Activated naive CD4-positive, alpha-beta T cell treated with anti-CD3 and anti-CD28 coated beads, Interleukin-2, amount 10 ng/mL, durations not matched to agents 7 days and 5 days (primary cell): Measurements from ENCODE around the gene TUBGCP2.
A peak's percentile ranks its signal among the peaks of the same experiment; 100 is the strongest.

Source experiments
- CTCF ChIA-PET: fragments of 350-600 bp; sonication (Branson Sonifier 250); formaldehyde crosslinking; loops from one replicate; lab custom pipeline; 2021; ENCODE audit warnings: antibody characterized with exemption; lab: Charles Lee
- DNase-seq: peaks from one replicate; pipeline ENCODE4 v3.0.0-alpha.2; 2020
- H3K27ac Mint-ChIP-seq: one replicate; pipeline ENCODE4 v1.8.0; 2021; ENCODE audit warnings: mild to moderate bottlenecking, moderate library complexity, mixed read lengths
- H3K27me3 Mint-ChIP-seq: one replicate; pipeline ENCODE4 v1.8.0; 2021; ENCODE audit warnings: mild to moderate bottlenecking, mixed read lengths
- H3K36me3 Mint-ChIP-seq: one replicate; pipeline ENCODE4 v1.8.0; 2021; ENCODE audit warnings: mixed read lengths
- H3K4me1 Mint-ChIP-seq: one replicate; pipeline ENCODE4 v1.8.0; 2021; ENCODE audit warnings: mixed read lengths
- H3K4me3 Mint-ChIP-seq: one replicate; pipeline ENCODE4 v1.8.0; 2021; ENCODE audit warnings: mild to moderate bottlenecking, moderate library complexity, mixed read lengths
- H3K9me3 Mint-ChIP-seq: one replicate; pipeline ENCODE4 v1.8.0; 2021; ENCODE audit warnings: mixed read lengths

The TUBGCP2 gene

DNA sequence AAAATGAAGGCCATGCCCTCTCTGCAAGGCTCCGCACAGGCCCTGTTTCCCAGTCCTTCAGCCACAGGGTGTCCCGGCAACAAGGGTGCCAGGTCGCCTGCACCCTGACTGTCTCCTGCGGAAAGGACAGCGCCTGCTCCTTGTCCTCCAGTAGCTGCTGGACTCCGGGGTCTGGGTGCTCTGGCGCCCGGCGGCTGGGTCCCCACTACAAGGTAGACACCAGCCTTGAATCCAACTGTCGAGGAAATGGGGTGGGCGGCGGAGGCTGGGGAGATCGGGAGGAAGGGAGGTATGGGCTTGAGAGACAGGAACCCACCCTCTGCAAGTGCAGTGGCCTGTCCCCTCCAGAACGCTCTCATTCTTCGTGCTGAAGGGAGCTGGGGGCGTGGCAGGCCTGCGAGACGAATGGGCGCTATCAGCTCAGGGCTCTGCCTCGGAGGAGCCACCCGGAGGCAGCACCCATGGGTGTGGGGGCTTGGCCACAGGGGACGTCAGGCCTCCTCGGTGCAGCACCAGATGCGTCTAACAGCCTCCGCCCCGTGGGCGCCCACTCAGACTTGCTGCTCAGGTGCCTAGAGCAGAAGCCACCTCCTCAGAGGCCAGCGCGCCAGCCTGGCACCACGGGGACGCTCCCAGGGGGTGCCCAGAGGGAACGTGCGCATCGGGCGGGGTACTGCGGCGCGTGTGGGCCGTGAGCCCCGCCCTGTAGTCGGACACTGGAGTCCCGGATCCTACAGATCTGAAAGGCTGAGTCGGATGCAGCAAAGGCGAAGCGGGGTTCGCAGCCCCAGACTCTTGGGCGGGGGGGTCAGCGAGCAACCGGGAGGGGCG lies 47.6 kb downstream of the TUBGCP2 start:
- peaks cover 89% of the 10 kb centered on the region for H3K4me1 Mint-ChIP-seq
- peak; percentile 68 for DNase-seq
- CTCF ChIA-PET = no interaction called here
- no peaks in the 10 kb centered on the region for H3K9me3 Mint-ChIP-seq
- peak overlapping the region; percentile 96 for H3K27ac Mint-ChIP-seq
- peaks cover 18% of the 10 kb centered on the region for H3K27me3 Mint-ChIP-seq
- peak overlapping the region; percentile 77 for H3K4me3 Mint-ChIP-seq
- H3K36me3 Mint-ChIP-seq = peaks cover 24% of the 10 kb centered on the region

DNA sequence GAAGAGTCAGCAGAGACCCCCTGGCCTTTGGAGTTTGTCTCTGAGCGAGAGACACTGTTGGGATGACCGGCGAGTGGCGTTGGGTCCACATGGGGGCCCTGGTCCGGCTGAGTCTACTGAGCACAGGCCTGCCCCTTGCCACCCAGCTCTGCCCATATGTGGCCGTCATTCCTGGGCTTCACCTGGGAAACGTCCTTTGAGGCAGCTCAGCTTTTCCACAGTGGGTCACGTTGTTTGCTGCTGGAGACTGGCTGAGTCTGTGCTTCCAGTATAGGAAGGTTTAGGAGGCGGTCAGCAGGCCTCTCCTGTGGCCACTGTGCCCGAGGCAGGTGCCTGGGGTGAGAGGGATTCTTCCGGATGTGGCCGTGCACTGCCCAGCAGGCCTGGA lies 49.1 kb downstream of the TUBGCP2 start:
- DNase-seq = no peak
- Mint-ChIP-seq H3K27me3 (peaks cover 18% of the 10 kb centered on the region), H3K4me3 (peak overlapping the region; percentile 60), H3K27ac (peak overlapping the region; percentile 96), H3K4me1 (peaks cover 75% of the 10 kb centered on the region), H3K36me3 (peaks cover 15% of the 10 kb centered on the region), H3K9me3 (no peaks in the 10 kb centered on the region)
- CTCF ChIA-PET = interaction anchor here (0.6 to 1.5 kb wide), 6 partner anchors 13 to 116 kb away, joined by 3 to 7 read pairs (median 4); no protein-coding TSS in a partner anchor

DNA sequence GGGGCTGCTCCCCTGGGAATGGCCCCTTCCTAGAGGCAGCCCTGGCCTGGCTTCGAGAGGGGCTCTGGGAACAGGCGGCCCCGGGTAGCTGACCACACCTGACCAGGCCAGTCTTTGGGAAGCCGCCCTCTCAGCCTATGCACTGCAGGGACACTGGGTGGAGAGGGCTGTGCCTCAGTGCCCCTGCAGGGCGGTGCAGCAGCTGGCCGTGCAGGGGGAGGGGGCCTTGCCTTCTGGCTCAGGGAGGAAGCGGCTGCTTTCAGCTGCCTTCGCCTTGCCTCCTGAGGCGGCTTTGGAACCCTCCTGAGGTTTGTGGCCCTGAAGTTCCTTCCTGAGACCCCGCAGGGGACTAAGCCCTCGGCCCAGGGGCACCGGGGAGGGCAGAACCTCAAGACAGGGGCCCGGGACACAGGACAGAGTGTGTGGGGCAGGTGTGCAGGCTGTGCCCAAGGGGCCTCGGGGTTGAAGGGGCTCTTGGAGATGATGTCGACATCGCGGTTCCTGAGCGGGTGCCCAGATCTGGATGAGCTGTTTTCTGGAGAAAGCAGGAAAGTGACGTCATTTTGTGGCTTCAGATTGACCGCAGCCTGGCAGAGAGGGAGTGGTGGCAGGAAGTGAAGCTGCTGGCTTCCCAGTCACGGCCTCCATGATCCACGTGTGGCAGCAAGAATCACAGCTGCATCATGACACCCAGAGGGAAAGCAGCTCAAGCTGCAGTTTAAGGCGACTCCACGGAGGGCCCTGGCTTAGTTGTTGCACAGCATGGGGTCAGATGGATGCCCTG lies 49.7 kb downstream of the TUBGCP2 start:
- no peaks in the 10 kb centered on the region for H3K9me3 Mint-ChIP-seq
- peak; percentile 91 for DNase-seq
- peaks cover 69% of the 10 kb centered on the region for H3K4me1 Mint-ChIP-seq
- peaks cover 11% of the 10 kb centered on the region for H3K36me3 Mint-ChIP-seq
- peaks cover 18% of the 10 kb centered on the region for H3K27me3 Mint-ChIP-seq
- H3K4me3 Mint-ChIP-seq = peak overlapping the region; percentile 60
- CTCF ChIA-PET = interaction anchor here (0.9 to 1.5 kb wide), 8 partner anchors 13 to 115 kb away, joined by 3 to 7 read pairs (median 3); partner anchors contain the start of gene ADAM8
- H3K27ac Mint-ChIP-seq = peak overlapping the region; percentile 96

DNA sequence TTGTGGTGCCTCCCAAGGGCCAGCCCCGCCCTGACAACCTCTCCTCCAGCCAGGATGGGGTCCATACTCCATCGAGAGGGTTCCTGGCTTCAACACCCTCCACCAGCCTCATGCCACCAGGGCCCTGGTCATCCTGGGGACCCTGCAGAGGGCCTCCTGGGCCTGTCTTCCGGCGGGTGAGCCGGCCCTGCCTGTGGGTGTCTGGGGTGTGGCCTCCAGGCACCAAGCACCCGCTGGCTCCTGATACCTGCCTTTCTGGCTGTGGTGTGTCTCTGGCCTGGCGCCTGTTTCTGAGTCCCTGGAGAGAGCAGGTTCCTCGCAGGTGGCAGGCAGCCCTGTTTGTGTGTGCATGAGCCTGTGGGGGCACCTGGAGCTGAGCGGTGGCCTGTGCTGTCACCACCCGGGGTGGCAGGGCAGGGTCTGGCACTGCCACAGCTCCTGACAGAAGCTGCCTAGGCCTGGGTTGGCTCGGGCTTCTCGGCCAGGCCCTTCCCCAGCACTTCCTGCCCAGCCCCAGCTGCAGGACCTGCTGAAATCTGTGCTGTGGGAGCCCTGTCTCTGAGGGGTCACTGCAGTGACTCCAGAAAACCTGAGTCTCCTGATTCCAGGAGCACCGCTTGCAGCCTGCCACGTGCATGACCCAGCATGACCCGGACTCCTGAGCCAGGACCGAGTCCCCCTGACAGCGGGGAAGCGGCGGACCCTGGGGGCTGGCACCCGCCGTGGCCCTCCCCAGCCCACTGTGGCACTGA lies 50.4 kb downstream of the TUBGCP2 start:
- Mint-ChIP-seq H3K27me3 (peaks cover 18% of the 10 kb centered on the region), H3K9me3 (no peaks in the 10 kb centered on the region), H3K36me3 (peaks cover 9% of the 10 kb centered on the region), H3K4me3 (peak overlapping the region; percentile 46), H3K27ac (peak overlapping the region; percentile 93), H3K4me1 (peaks cover 62% of the 10 kb centered on the region)
- CTCF ChIA-PET = interaction anchor here (0.9 to 1.5 kb wide), 4 partner anchors 18 to 115 kb away, joined by 3 to 4 read pairs (median 3); partner anchors contain the start of gene ADAM8
- peak; percentile 63 for DNase-seq

DNA sequence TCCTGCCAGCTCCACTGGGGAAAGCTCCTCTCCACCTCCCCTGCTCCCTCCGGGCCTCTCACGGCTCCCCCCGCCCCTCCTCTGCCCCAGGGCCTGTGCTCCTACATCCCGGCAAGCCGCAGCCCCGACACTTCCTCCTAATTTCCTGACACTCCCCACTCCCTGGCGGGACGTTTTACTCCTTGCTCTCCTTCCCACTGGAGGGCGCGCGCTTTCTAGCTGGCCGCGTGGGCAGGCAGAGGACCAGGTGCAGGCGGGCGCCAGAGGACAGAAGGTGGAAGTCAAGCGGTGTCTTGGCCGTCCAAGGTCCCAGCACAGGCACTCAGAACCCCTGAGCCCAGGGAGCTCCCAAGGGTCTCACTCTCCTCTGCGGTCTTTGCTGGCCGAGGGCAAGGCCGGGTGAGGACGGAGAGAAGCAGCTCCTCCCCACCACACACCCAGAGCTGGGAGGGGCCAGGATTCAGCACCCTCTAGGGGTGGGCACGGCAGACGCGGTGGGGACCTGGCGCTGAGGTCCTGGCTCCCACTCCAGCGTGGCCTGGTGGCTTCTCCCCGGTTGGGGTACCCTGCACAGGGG lies 51.1 kb downstream of the TUBGCP2 start:
- peaks cover 3% of the 10 kb centered on the region for H3K36me3 Mint-ChIP-seq
- H3K27me3 Mint-ChIP-seq = peaks cover 18% of the 10 kb centered on the region
- peak overlapping the region; percentile 40 for H3K4me3 Mint-ChIP-seq
- peak overlapping the region; percentile 93 for H3K27ac Mint-ChIP-seq
- H3K9me3 Mint-ChIP-seq = no peaks in the 10 kb centered on the region
- peaks cover 55% of the 10 kb centered on the region for H3K4me1 Mint-ChIP-seq
- CTCF ChIA-PET = interaction anchor here (0.8 to 1.7 kb wide), 5 partner anchors 18 to 114 kb away, joined by 3 to 6 read pairs (median 3); partner anchors contain the start of gene ADAM8
- peak; percentile 51 for DNase-seq

DNA sequence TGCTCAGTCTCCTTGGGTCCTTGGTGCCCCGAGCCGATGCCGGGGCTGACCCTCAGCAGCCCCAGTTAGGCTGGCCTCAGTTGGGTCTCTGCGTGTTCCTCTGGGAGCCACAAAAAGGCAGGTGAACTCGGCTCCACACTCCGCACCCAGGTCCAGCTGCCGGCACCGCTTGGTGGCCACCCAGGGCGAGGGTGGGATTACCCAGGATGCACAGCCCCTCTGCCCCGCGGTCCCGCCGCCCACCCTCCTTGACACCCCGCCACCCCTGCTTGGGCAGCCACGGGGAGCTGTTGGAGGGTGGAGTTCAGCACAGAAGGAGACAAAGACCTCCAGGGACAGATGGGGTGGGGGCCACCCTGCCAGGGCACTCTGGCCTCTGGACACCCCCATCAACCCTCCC lies 53.3 kb downstream of the TUBGCP2 start:
- Mint-ChIP-seq H3K9me3 (no peaks in the 10 kb centered on the region), H3K27ac (no peak overlapping the region), H3K4me3 (no peak overlapping the region), H3K36me3 (no peaks in the 10 kb centered on the region), H3K4me1 (peaks cover 38% of the 10 kb centered on the region), H3K27me3 (peaks cover 22% of the 10 kb centered on the region)
- no peak for DNase-seq
- CTCF ChIA-PET = no interaction called here

DNA sequence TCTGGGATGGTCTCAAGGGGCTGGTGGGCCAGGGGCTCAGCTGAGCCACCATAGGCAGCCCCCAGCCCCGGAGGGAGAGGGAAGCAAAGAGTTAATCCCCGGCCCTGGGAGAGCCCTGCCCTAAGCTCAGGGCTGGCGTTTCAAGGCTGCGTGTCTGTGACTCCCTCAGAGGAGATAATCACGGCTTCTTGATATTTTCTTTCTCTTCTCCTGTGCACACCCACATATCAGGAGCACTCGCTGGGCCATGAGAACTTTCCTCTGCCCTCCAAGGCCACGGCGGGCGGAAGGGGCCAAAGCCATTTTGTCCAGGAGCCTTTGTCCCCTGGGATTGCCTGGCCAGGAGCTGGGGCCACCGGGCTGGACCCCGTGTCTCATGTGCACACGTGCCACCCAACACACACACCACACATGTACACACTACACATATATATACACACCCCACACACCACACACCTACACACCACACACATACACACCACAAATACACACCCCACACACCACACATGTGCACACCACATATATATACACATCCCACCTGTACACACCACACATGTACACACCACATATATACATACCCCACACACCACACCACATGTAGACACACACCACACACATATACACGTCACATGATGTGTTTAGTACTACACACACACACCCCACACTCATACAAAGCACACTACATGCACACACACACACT lies 54.1 kb downstream of the TUBGCP2 start:
- H3K27me3 Mint-ChIP-seq = peaks cover 21% of the 10 kb centered on the region
- H3K27ac Mint-ChIP-seq = no peak overlapping the region
- H3K9me3 Mint-ChIP-seq = no peaks in the 10 kb centered on the region
- H3K4me1 Mint-ChIP-seq = peaks cover 30% of the 10 kb centered on the region
- no peak overlapping the region for H3K4me3 Mint-ChIP-seq
- no peaks in the 10 kb centered on the region for H3K36me3 Mint-ChIP-seq
- CTCF ChIA-PET = no interaction called here
- no peak for DNase-seq

DNA sequence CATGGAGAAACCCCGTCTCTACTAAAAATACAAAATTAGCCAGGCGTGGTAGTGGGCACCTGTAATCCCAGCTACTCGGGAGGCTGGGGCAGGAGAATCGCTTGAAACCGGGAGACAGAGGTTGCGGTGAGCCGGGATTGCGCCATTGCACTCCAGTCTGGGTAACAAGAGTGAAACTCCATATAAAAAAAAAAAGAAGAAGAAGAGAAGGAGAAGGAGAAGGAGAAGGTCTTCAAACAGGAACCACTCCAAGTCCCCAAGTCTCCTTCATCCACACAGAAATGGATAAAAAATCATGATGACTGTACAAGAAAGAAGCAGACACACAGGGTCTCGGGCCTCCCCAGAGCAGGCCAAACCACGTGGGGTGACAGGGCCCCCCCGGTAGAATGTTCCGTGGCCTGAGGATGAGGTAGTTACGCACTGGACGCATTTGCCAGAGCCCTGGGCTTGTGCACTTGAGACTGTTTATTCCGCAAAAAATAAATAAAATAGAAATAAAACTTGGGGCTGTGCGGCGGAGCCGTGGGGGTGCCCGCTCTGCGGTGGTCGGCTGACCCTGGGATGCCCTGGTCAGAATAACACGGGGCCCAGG lies 55.2 kb downstream of the TUBGCP2 start:
- CTCF ChIA-PET = no interaction called here
- H3K9me3 Mint-ChIP-seq = no peaks in the 10 kb centered on the region
- H3K27me3 Mint-ChIP-seq = peaks cover 17% of the 10 kb centered on the region
- no peak overlapping the region for H3K4me3 Mint-ChIP-seq
- H3K36me3 Mint-ChIP-seq = no peaks in the 10 kb centered on the region
- DNase-seq = no peak
- H3K4me1 Mint-ChIP-seq = peaks cover 22% of the 10 kb centered on the region
- no peak overlapping the region for H3K27ac Mint-ChIP-seq

DNA sequence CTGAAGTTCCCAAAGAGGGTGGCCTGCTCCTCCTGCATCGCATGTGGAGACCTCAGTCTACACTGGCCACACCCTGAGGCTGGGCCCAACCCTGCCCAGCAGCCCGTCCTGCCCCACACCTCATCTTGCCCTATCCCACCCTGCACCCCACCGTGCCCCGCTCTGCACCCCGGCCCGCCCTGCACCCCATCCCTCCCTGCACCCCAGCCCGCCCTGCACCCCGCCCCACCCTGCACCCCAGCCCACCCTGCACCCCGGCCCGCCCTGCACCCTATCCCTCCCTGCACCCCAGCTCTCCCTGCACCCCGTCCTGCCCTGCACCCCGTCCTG lies 56.5 kb downstream of the TUBGCP2 start:
- Mint-ChIP-seq H3K36me3 (no peaks in the 10 kb centered on the region), H3K27ac (no peak overlapping the region), H3K4me1 (peaks cover 10% of the 10 kb centered on the region), H3K4me3 (no peak overlapping the region), H3K9me3 (no peaks in the 10 kb centered on the region), H3K27me3 (peaks cover 18% of the 10 kb centered on the region)
- DNase-seq = no peak
- CTCF ChIA-PET = no interaction called here

DNA sequence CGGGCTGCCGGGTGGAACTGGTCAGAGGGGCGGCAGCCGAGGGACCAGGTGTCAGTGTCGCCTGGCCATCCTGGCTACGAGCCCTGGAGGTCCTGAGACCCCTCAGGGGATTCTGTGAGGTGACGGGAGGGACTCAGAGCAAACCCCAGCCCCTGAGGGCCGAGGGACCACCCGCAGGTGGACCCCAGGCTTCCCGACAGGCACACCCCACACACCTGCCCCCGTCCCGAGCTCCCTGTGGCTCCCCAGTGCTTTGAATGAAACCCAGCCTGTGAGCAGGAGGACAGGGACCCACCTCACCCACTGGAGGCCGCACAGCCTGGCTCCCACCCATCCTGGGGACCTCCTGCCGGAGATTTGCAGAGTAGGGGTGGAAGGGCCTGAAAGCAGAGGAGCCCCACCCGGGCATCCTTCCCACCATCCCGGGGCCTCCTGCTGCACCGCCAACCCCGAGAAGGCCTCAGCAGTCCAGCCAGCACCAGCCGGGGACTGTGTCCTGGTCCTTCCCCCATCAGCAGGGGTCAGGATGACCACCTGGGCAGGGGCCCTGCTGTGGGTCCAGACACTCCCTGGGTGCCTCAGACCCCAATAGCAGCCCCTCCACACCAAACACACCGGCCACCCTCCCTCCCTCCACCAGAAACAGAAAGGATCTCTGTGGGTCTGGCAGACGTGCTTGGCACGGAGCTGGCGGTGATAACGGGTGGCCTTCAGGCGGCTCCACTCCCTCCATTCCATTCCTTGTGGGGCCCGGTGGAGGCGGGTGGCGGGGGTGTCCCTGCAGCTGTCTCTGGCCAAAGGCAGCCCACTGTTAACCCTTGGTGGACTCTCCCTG lies 57.1 kb downstream of the TUBGCP2 start:
- CTCF ChIA-PET = no interaction called here
- H3K36me3 Mint-ChIP-seq = no peaks in the 10 kb centered on the region

DNA sequence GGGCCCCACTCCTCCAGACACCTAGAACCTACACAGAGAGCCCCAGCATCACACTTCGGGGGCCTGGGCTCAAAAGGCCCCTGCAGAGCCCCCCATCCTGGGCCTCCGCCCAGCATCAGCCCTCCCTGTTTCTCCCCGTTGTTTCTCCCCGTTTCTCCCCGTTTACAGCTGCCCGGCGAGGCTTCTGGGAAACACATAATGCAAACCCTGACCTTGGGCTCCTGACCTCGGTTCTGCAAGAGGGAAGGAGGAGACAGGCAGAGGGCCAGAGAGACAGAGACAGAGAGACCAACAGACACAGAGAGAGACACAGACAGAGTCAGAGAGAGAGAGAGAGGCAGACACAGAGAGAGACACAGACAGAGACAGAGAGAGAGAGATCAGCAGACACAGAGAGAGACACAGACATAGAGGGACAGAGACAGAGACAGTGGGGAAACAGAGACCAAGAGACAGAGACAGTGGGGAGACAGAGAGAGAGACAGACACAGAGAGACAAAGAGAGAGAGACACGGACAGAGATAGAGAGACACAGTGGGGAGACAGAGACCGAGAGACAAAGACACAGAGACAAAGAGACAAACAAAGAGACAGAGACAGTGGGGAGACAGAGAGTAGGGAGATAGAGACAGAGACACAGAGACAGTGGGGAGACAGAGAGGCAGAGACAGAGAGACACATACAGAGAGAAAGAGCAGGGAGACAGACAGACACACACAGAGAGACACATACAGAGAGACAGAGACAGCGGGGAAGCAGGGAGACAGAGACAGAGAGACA lies 58.5 kb downstream of the TUBGCP2 start:
- no peak overlapping the region for H3K27ac Mint-ChIP-seq
- CTCF ChIA-PET = no interaction called here
- H3K4me1 Mint-ChIP-seq = peaks cover 2% of the 10 kb centered on the region
- no peak overlapping the region for H3K4me3 Mint-ChIP-seq
- H3K27me3 Mint-ChIP-seq = peaks cover 21% of the 10 kb centered on the region
- no peaks in the 10 kb centered on the region for H3K36me3 Mint-ChIP-seq
- no peaks in the 10 kb centered on the region for H3K9me3 Mint-ChIP-seq
- DNase-seq = no peak

More for the DNA sequence above, 57.1 kb downstream of the TUBGCP2 start:
- H3K9me3 Mint-ChIP-seq = no peaks in the 10 kb centered on the region
- DNase-seq = no peak
- peaks cover 6% of the 10 kb centered on the region for H3K4me1 Mint-ChIP-seq
- no peak overlapping the region for H3K4me3 Mint-ChIP-seq
- H3K27ac Mint-ChIP-seq = no peak overlapping the region
- peaks cover 20% of the 10 kb centered on the region for H3K27me3 Mint-ChIP-seq
